ENCODE results near the gene MAN2C1. TPM values are rescaled to one million over a fixed set of nuclear protein-coding genes. Genes with fewer than 3 reads are reported as not detected.

MAN2C1 gene
- total and polyA plus RNA-seq, 9 donors: 48.9 to 277 (median 223) TPM

DNA sequence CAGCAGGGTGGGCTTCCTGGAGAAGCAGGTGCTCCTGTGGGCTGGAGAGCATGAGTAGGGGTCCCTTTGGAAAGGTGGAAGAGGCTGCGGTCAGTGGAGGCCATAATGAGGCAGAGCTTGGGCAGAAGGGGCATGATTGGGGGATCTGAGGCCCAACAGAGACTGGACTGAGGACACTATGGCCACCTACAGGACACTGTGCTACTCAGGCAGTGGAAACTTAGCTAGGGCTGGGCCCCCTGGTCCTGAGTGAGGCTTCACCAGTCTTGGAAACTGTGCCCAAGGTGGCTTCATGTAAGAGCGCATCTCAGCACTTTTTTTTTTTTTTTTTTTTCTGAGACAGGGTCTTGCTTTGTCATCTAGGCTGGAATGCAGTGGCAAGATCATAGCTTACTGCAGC is 38.8 kb downstream of the MAN2C1 start:
- no peak for DNase-seq
- Histone ChIP-seq H3K27me3 (no peaks in the 10 kb centered on the region), H3K4me3 (no peak overlapping the region), H3K27ac (no peak overlapping the region), H3K9me3 (no peaks in the 10 kb centered on the region), H3K36me3 (no peaks in the 10 kb centered on the region), H3K4me1 (ENCODE audit: insufficient read depth) (no peaks in the 10 kb centered on the region)
- WGBS, 3 donors: 79 to 94% (median 84%) methylated on average over 2 of the region's 2 CpGs
- no peak for TF ChIP-seq POLR2A (IDR thresholded peaks at IDR 0.05)
- TF ChIP-seq EP300 (IDR thresholded peaks at IDR 0.05): no peak
- TF ChIP-seq, protein P1, sequence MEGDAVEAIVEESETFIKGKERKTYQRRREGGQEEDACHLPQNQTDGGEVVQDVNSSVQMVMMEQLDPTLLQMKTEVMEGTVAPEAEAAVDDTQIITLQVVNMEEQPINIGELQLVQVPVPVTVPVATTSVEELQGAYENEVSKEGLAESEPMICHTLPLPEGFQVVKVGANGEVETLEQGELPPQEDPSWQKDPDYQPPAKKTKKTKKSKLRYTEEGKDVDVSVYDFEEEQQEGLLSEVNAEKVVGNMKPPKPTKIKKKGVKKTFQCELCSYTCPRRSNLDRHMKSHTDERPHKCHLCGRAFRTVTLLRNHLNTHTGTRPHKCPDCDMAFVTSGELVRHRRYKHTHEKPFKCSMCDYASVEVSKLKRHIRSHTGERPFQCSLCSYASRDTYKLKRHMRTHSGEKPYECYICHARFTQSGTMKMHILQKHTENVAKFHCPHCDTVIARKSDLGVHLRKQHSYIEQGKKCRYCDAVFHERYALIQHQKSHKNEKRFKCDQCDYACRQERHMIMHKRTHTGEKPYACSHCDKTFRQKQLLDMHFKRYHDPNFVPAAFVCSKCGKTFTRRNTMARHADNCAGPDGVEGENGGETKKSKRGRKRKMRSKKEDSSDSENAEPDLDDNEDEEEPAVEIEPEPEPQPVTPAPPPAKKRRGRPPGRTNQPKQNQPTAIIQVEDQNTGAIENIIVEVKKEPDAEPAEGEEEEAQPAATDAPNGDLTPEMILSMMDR (IDR thresholded peaks at IDR 0.05): no peak
- intact Hi-C loops (cut with DNase I): loop anchor here in 1 of 4 donors (10.0 kb wide), 1 partner anchor 95 kb away; no protein-coding TSS in a partner anchor

DNA sequence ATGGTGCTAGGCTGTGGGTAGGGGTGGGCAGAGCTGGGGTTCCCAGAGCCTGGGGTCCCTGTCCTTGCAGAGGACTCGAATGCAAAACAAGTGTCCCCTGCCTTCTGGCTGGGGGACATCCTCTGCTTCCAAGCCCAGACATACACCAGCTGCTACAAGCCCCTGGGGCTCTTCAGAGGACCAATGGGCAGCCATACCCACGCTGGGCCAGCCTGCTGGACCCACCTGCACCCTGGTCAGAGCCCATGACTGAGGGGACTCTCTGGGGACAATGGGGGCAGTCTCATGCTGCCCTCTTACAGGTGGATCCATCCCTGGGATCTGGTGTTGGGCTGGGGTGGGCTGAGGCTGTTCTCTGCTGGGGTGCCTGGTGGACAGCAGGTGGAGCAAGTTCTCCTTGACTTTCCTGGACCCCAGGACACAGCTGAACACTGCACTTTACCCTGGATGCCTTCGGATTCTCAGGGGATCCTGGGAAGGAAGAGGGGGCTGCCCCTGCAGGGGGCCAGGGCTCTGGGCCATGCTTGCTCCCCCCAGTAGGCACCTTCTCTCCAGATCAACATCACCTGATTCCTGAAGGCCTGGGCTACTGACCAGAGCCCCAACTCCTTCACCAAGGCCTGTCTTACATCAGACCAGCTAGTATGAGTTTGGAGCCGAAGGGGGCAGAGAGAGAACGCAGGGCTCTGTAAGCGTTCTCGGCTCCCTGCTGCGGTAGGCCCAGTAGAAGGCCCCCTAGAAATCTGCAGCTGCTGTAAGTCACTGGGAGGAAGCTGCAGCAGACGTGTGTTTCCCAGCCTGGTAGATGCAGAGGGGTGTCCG is 39.7 kb downstream of the MAN2C1 start:
- no peaks in the 10 kb centered on the region for H3K36me3 ChIP-seq
- no peaks in the 10 kb centered on the region for H3K4me1 ChIP-seq (ENCODE audit: insufficient read depth)
- DNase-seq: no peak
- no peaks in the 10 kb centered on the region for H3K9me3 ChIP-seq
- WGBS, 3 donors: 69 to 71% (median 70%) methylated on average over 10 of the region's 10 CpGs
- no peak for TF ChIP-seq EP300 (IDR thresholded peaks at IDR 0.05)
- TF ChIP-seq POLR2A (IDR thresholded peaks at IDR 0.05): no peak
- TF ChIP-seq, protein P1 (IDR thresholded peaks at IDR 0.05): no peak
- intact Hi-C loops (cut with DNase I): loop anchor here in 1 of 4 donors (10.0 kb wide), 1 partner anchor 94 kb away; no protein-coding TSS in a partner anchor
- no peaks in the 10 kb centered on the region for H3K27me3 ChIP-seq
- no peak overlapping the region for H3K27ac ChIP-seq
- no peak overlapping the region for H3K4me3 ChIP-seq

DNA sequence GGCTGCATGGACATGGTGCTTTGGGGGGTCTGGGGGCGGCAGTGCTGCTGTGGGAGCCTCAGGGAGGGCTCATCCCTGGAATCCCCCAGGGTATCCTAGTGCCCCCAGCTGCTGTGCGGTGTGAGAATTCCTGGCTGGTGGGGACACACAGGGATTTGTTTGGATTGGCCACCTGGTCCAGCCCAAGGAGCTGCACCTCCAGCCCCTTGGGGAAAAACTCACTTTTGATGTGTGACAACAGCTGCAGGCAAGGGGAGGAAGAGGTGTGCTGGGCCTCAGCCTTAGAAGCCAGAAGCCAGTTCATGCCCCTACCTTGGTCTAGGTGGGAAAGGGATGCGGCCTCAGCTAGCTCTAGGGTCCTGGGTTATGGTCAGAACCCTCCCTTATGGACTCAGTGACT is 40.9 kb downstream of the MAN2C1 start:
- no peaks in the 10 kb centered on the region for H3K36me3 ChIP-seq
- no peaks in the 10 kb centered on the region for H3K27me3 ChIP-seq
- H3K27ac ChIP-seq: no peak overlapping the region
- intact Hi-C loops (cut with DNase I): loop anchor here in 1 of 4 donors (10.0 kb wide), 1 partner anchor 93 kb away; no protein-coding TSS in a partner anchor
- WGBS, 3 donors: 82 to 91% (median 84%) methylated on average over 3 of the region's 3 CpGs
- H3K4me1 ChIP-seq (ENCODE audit: insufficient read depth): no peaks in the 10 kb centered on the region
- no peak for DNase-seq
- TF ChIP-seq POLR2A (IDR thresholded peaks at IDR 0.05): no peak
- no peak for TF ChIP-seq EP300 (IDR thresholded peaks at IDR 0.05)
- TF ChIP-seq, protein P1 (IDR thresholded peaks at IDR 0.05): no peak
- no peak overlapping the region for H3K4me3 ChIP-seq
- no peaks in the 10 kb centered on the region for H3K9me3 ChIP-seq

DNA sequence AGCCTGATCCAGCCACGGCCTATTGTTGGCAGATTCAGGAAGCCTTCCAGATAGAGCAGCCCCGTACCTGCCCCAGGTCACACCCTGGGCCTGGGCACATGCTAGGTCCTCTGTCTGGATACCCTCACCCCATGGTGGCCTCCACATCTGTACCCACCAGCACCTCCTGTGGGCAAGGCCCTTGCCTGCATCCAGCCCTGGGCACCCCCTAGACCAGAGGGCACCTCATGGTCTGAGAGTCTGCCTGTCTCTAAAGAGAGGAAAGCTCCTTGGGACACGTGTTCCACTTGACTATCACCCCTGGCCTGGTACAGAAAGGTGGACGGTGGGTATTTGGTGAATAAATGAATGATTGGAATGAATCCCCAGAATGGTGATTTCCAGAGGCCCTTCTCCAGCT is 41.4 kb downstream of the MAN2C1 start:
- 79 to 85% (median 80%) methylated on average over 4 of the region's 4 CpGs for WGBS, 3 donors
- intact Hi-C loops (cut with DNase I): loop anchor here in 1 of 4 donors (10.0 kb wide), 1 partner anchor 92 kb away; no protein-coding TSS in a partner anchor
- no peak for TF ChIP-seq EP300 (IDR thresholded peaks at IDR 0.05)
- no peak for TF ChIP-seq POLR2A (IDR thresholded peaks at IDR 0.05)
- TF ChIP-seq, protein P1 (IDR thresholded peaks at IDR 0.05): no peak
- no peak overlapping the region for H3K27ac ChIP-seq
- H3K36me3 ChIP-seq: no peaks in the 10 kb centered on the region
- H3K9me3 ChIP-seq: no peaks in the 10 kb centered on the region
- H3K27me3 ChIP-seq: no peaks in the 10 kb centered on the region
- no peak overlapping the region for H3K4me3 ChIP-seq
- H3K4me1 ChIP-seq (ENCODE audit: insufficient read depth): no peaks in the 10 kb centered on the region
- DNase-seq: no peak
